HG03135 (cell line): ENCODE data around the gene TAF12.
"Not testable (repeated sequence)": the region's sequence is repeated elsewhere in the genome, so short reads cannot be mapped to it uniquely, and the experiment has no call there.

Source experiments
- ATAC-seq: cut with Tn5 transposase; IDR thresholded peaks from one replicate; pipeline ENCODE4 v1.9.1; 2021; ENCODE audit warnings: mild to moderate bottlenecking, moderate library complexity; ENCODE audit not compliant: unreplicated experiment

The TAF12 gene

GRCh38 chr1:28582248-28582615 lies 60.6 kb downstream of the TAF12 start:
- ATAC-seq = no peak

- peak; percentile 83 for ATAC-seq
Observed at GRCh38 chr1:28581531-28582247, 61.2 kb downstream of the TAF12 start.

- peak; percentile 21 for ATAC-seq
Observed at GRCh38 chr1:28580722-28581530, 61.9 kb downstream of the TAF12 start.

GRCh38 chr1:28579401-28579800 lies 63.5 kb downstream of the TAF12 start:
- ATAC-seq = no peak

- no peak for ATAC-seq
Observed at GRCh38 chr1:28578696-28579218, 64.1 kb downstream of the TAF12 start.

- ATAC-seq = no peak
Observed at GRCh38 chr1:28577738-28578536, 64.9 kb downstream of the TAF12 start.

GRCh38 chr1:28577052-28577678 lies 65.7 kb downstream of the TAF12 start:
- ATAC-seq = no peak

- ATAC-seq = no peak
Observed at GRCh38 chr1:28573564-28573963, 69.3 kb downstream of the TAF12 start.

- not testable (repeated sequence) for ATAC-seq
Observed at GRCh38 chr1:28572891-28573290, 70.0 kb downstream of the TAF12 start.

- ATAC-seq = no peak
Observed at GRCh38 chr1:28571911-28572310, 71.0 kb downstream of the TAF12 start.

- ATAC-seq = no peak
Observed at GRCh38 chr1:28566931-28567330, 75.9 kb downstream of the TAF12 start.

- ATAC-seq = no peak
Observed at GRCh38 chr1:28565726-28566125, 77.1 kb downstream of the TAF12 start.

GRCh38 chr1:28565040-28565439 lies 77.8 kb downstream of the TAF12 start:
- ATAC-seq = no peak

GRCh38 chr1:28564310-28564709 lies 78.6 kb downstream of the TAF12 start:
- ATAC-seq = no peak

GRCh38 chr1:28560886-28561285 lies 82.0 kb downstream of the TAF12 start:
- no peak for ATAC-seq
